Mucosa of stomach (tissue), 1 donor: Measurements from ENCODE around the gene GBX2.

Experiments
- H3K27me3 ChIP-seq: one replicate; pipeline ENCODE4 v1.7.0; 2013; ENCODE audit warnings: mild to moderate bottlenecking, low read length; ENCODE audit not compliant: control insufficient read depth, insufficient read depth
- H3K36me3 ChIP-seq: one replicate; pipeline ENCODE4 v1.7.0; 2013; ENCODE audit warnings: low read length; ENCODE audit not compliant: control insufficient read depth, insufficient read depth
- H3K4me1 ChIP-seq: one replicate; pipeline ENCODE4 v1.7.0; 2013; ENCODE audit warnings: mild to moderate bottlenecking, low read length; ENCODE audit not compliant: control insufficient read depth, insufficient read depth
- H3K4me3 ChIP-seq: one replicate; pipeline ENCODE4 v1.7.0; 2013; ENCODE audit warnings: low read length
- H3K9ac ChIP-seq: one replicate; pipeline ENCODE4 v1.7.0; 2013; ENCODE audit warnings: mild to moderate bottlenecking, low read length, moderate library complexity
- H3K9me3 ChIP-seq: one replicate; pipeline ENCODE4 v1.7.0; 2013; ENCODE audit warnings: mild to moderate bottlenecking, low read length, moderate library complexity; ENCODE audit not compliant: control insufficient read depth
- donor health status: Pancreatic carcinoma.

The GBX2 gene

DNA sequence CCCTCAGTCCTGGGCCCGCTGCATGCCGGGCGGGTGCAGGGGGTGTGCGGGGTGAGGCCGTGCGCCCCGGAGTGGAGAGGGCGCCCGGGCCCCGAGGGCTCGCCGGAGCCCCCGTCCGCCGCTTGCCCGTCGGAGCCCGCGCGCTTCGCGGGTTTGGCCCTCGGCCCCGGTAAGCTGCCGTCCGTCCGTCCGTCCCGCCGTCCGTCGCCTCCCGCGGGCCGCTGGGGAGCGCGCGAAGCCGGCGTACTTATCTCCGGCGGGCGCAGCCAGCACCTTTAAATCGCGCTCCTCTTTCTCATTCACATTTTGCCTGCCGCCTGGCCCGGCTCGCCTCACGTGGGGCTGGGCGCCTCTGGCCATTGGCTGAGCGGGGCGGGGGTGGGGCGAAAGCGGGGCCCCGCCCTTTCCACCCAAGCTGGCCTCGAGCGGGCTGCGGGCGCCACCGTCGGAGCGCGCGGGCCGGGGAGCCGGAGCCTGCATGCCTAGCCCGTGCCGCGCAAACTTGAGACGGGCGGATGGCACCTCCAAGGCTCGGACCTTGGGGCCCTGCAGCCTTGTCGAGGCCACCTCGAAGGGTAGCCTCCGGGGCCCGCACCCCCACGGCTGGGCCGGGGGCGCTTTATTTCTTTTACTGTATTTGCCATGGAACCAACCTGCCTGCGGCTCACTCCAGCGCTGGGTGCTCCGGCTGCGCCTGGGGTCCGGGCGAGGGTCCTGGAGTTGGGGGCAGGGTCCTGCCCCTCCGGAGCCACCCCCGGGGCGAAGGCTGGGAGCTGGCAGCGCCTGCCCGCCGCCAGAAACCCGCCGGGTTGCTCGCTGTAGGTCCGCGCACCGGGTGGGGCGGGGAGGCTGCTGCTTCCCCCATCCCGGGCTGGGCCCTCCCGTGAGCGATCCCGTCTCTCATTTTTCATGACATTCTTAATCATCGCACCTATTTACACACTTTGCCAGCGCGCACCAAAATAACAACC is at the start of gene GBX2:
TSS of gene GBX2 (minus strand) at position 277 of the 971 bp plus-strand sequence. CDS start 415 bp downstream, outside the sequence.
- Histone ChIP-seq H3K9me3 (no peaks in the 10 kb centered on the region), H3K4me3 (no peak within 1 kb of the TSS)

GRCh38 chr2:236217926-236218325 is 49.7 kb upstream of the GBX2 start:
- Histone ChIP-seq H3K36me3 (no peaks in the 10 kb centered on the region), H3K4me1 (no peaks in the 10 kb centered on the region), H3K4me3 (no peak overlapping the region), H3K9ac (no peak overlapping the region), H3K27me3 (peaks cover 8% of the 10 kb centered on the region), H3K9me3 (no peaks in the 10 kb centered on the region)

More for the DNA sequence above, at the start of gene GBX2:
- Histone ChIP-seq H3K27me3 (peaks cover 100% of the 10 kb centered on the region), H3K4me1 (peaks cover 54% of the 10 kb centered on the region), H3K36me3 (no peaks in the 10 kb centered on the region), H3K9ac (no peak within 1 kb of the TSS)

DNA sequence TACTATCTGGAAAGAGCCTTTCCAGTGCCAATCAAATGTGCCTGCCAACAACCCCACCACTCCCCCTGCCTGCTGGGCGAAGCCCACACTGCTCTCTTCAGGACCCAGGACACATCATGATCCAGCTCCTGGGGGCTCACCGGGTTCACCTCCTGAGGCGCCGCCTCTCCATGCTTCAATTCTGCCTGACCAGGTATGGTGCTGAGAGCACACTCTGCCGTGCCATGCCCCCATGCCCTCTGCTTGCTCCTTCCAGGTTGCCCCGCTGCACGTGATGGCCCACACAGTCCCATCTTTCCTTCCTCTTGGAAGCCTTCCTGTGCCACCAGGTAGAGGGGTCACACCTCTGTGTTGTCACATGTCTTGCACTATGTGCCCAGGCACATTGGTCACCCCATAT is 48.5 kb upstream of the GBX2 start:
- Histone ChIP-seq H3K27me3 (peaks cover 8% of the 10 kb centered on the region), H3K36me3 (no peaks in the 10 kb centered on the region), H3K9me3 (no peaks in the 10 kb centered on the region), H3K9ac (no peak overlapping the region), H3K4me1 (no peaks in the 10 kb centered on the region), H3K4me3 (no peak overlapping the region)

GRCh38 chr2:236215761-236216333 is 47.7 kb upstream of the GBX2 start:
- H3K9ac ChIP-seq = no peak overlapping the region
- H3K4me1 ChIP-seq = no peaks in the 10 kb centered on the region
- H3K4me3 ChIP-seq = no peak overlapping the region
- peaks cover 10% of the 10 kb centered on the region for H3K27me3 ChIP-seq
- no peaks in the 10 kb centered on the region for H3K9me3 ChIP-seq
- H3K36me3 ChIP-seq = no peaks in the 10 kb centered on the region

DNA sequence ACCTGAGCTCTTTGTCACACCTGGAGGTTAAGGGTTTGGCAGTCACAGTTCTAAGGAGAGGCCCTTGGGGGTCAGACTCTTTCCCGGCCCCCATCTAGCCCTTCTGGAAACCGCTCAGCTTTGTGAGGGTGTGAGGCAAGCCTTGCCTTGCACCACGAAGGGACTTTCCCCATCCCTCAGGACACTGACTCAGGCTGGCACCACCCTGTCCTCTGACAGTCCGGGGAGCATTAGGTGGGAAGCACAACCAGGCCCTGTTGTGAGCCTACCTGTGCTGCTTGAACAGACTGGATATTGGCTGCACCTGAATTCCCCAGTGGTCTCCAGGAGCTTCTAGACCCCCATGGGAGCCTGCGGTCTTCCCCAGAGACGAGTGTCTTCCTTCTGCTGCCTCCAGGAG is 47.0 kb upstream of the GBX2 start:
- Histone ChIP-seq H3K36me3 (no peaks in the 10 kb centered on the region), H3K4me3 (no peak overlapping the region), H3K9me3 (no peaks in the 10 kb centered on the region), H3K9ac (no peak overlapping the region), H3K4me1 (no peaks in the 10 kb centered on the region), H3K27me3 (peaks cover 13% of the 10 kb centered on the region)

GRCh38 chr2:236214376-236214995 is 46.3 kb upstream of the GBX2 start:
- Histone ChIP-seq H3K4me3 (no peak overlapping the region), H3K27me3 (peaks cover 13% of the 10 kb centered on the region), H3K4me1 (no peaks in the 10 kb centered on the region), H3K36me3 (no peaks in the 10 kb centered on the region), H3K9me3 (no peaks in the 10 kb centered on the region), H3K9ac (no peak overlapping the region)

- Histone ChIP-seq H3K36me3 (no peaks in the 10 kb centered on the region), H3K4me1 (no peaks in the 10 kb centered on the region), H3K9me3 (no peaks in the 10 kb centered on the region), H3K4me3 (no peak overlapping the region), H3K27me3 (peaks cover 18% of the 10 kb centered on the region), H3K9ac (no peak overlapping the region)
Observed at GRCh38 chr2:236211296-236211695, 43.1 kb upstream of the GBX2 start.

DNA sequence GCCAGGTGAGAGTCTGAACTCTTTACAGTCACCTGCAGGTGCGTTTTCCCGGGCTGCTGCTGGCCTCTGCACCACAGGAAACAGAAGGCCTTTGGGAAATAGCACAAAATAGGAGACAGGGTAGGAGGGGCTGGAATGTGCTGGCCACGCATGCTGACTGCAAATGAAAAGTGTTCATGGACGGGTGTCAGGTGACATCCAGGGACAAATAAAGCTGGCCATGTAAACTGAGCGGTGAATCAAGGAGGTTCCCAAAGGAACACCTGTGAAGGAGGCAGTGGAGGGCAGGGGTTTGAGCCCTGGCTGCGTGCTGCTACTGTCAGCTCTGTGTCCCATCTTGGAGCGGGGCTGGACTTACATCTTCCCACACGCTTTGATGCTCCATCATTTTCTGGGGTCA is 42.4 kb upstream of the GBX2 start:
- Histone ChIP-seq H3K4me1 (no peaks in the 10 kb centered on the region), H3K27me3 (peaks cover 20% of the 10 kb centered on the region), H3K9me3 (no peaks in the 10 kb centered on the region), H3K9ac (no peak overlapping the region), H3K36me3 (no peaks in the 10 kb centered on the region), H3K4me3 (no peak overlapping the region)

GRCh38 chr2:236209996-236210395 is 41.8 kb upstream of the GBX2 start:
- Histone ChIP-seq H3K27me3 (peaks cover 20% of the 10 kb centered on the region), H3K9me3 (no peaks in the 10 kb centered on the region), H3K36me3 (no peaks in the 10 kb centered on the region), H3K4me3 (no peak overlapping the region), H3K9ac (no peak overlapping the region), H3K4me1 (no peaks in the 10 kb centered on the region)

GRCh38 chr2:236209535-236209934 is 41.3 kb upstream of the GBX2 start:
- peaks cover 20% of the 10 kb centered on the region for H3K27me3 ChIP-seq
- no peak overlapping the region for H3K9ac ChIP-seq
- no peaks in the 10 kb centered on the region for H3K36me3 ChIP-seq
- no peaks in the 10 kb centered on the region for H3K4me1 ChIP-seq
- H3K4me3 ChIP-seq = no peak overlapping the region
- no peaks in the 10 kb centered on the region for H3K9me3 ChIP-seq

- no peak overlapping the region for H3K4me3 ChIP-seq
- no peak overlapping the region for H3K9ac ChIP-seq
- no peaks in the 10 kb centered on the region for H3K36me3 ChIP-seq
- no peaks in the 10 kb centered on the region for H3K9me3 ChIP-seq
- no peaks in the 10 kb centered on the region for H3K4me1 ChIP-seq
- H3K27me3 ChIP-seq = peaks cover 12% of the 10 kb centered on the region
Observed at GRCh38 chr2:236208019-236208926, 40.1 kb upstream of the GBX2 start.
